Measurements from ENCODE around the gene WEE1. TPM values are rescaled to one million over a fixed set of nuclear protein-coding genes. Genes with fewer than 3 reads are reported as not detected.

WEE1 gene
- total RNA-seq, 4 donors from 2014 or later, result 14.4 to 40.4 (median 26.2) TPM

DNA sequence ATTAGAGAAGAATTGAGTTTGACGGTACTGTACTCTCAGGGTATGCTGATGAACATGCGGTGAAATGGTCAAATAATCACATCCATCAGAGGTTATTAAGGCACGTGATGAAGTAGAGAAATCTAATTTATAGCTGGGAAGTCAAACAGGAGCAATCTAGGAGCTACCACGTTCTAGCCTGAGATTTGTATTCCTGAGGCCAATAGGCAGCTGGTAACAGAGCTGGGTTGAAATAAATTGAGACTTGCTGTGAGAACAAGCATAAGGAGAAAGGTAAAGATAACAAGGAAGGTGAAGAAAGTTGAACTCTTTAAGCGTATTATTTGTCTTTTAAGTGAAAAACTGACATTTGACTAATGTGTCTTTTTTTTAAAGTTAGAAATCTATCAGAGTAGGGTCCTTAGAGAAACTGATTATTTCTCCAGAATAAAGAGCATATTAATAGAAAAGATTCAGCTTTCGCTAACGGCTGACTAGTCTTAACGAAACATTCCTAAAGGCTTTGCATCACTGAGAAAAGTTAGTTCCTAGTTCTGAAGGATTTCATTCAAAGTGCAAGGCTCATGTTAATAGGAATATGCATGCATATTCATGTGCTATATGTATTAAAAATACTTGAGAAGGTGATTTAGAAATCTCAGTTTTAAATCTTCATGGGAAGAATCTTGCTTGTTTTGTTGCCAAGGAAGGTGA is 5.2 kb upstream of the WEE1 start:
- Histone ChIP-seq H3K4me1 (peaks cover 4 to 39% (median 11%) of the 10 kb centered on the region in 4 donors), H3K36me3 (no peaks in the 10 kb centered on the region), H3K27ac (peak overlapping the region; percentile 74 to 92 (median 79)), H3K9me3 (no peaks in the 10 kb centered on the region), H3K27me3 (no peaks in the 10 kb centered on the region), H3K4me3 (no peak overlapping the region)
- no peak for DNase-seq
- TF ChIP-seq, protein P1, sequence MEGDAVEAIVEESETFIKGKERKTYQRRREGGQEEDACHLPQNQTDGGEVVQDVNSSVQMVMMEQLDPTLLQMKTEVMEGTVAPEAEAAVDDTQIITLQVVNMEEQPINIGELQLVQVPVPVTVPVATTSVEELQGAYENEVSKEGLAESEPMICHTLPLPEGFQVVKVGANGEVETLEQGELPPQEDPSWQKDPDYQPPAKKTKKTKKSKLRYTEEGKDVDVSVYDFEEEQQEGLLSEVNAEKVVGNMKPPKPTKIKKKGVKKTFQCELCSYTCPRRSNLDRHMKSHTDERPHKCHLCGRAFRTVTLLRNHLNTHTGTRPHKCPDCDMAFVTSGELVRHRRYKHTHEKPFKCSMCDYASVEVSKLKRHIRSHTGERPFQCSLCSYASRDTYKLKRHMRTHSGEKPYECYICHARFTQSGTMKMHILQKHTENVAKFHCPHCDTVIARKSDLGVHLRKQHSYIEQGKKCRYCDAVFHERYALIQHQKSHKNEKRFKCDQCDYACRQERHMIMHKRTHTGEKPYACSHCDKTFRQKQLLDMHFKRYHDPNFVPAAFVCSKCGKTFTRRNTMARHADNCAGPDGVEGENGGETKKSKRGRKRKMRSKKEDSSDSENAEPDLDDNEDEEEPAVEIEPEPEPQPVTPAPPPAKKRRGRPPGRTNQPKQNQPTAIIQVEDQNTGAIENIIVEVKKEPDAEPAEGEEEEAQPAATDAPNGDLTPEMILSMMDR (IDR thresholded peaks at IDR 0.05), result no peak
- no peak for TF ChIP-seq POLR2A (IDR thresholded peaks at IDR 0.05)

DNA sequence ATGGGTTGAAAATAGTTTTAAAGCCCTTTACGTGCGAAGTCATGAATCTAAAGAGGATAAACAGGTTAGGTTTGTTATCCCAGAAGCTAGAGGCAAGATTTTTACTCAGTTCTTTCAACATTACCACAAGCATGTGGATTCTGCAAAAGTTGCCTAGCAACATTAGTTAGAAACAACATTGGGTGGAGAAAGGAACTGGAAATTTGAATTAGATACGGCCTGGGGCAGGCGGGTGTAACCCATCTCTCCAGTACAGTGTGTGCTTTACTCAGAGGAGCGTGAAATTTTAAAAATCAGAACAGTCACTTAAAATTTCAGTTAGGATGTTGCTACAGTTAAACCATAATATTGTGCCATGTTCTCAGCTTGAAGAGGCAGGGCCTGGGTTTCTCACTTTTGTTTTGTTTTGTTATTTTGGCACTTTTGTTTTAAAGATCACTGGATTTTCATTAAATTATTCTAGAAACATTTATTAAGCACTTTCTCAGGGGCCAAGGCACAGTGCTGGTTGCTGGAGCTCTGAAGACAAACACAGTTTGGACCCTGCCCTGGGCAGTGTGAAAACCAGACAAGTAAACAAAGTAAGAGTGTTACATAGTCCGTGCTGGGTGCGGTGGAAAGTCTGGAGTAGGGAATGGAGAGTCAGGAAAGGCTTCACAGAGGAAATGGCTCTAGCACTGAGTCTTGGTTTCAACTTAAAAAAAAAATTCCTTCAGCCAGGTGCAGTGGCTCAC is 4.4 kb upstream of the WEE1 start:
- H3K4me3 ChIP-seq, result no peak overlapping the region

DNA sequence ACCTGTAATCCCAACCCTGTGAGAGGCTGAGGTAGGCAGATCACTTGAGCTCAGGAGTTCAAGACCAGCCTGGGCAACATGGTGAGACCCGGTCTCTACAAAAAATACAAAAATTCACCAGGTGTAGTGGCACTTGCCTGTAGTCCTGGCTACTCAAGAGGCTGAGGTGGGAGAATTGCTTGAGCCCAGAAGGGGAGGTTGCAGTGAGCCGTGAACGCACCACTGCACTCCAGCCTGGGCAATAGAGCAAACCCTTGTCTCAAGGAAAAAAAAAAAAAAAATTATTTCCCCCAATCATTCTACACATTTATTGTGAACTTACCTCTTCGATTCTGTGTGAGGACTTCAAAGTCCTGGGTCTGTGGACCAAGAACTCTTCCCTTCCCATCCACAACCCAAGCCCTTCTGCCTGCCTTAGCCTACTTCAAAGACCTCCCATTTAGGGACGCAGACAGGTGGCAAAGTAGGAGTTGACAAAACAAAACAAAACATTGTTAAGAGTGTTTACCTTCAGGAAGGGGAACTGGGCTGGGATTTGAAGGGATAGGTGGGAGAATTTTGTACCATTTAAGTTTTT is 3.8 kb upstream of the WEE1 start:
- peaks cover 4 to 39% (median 11%) of the 10 kb centered on the region in 4 donors for H3K4me1 ChIP-seq
- no peaks in the 10 kb centered on the region for H3K9me3 ChIP-seq
- TF ChIP-seq, protein P1 (IDR thresholded peaks at IDR 0.05), result no peak
- TF ChIP-seq POLR2A (IDR thresholded peaks at IDR 0.05), result peak in 1 of 2 donors; percentile 6
- H3K36me3 ChIP-seq, result no peaks in the 10 kb centered on the region
- DNase-seq, result no peak
- H3K4me3 ChIP-seq, result no peak overlapping the region
- no peaks in the 10 kb centered on the region for H3K27me3 ChIP-seq
- H3K27ac ChIP-seq, result peak overlapping the region; percentile 74 to 92 (median 79)

More for the DNA sequence above, 4.4 kb upstream of the WEE1 start:
- TF ChIP-seq, protein P1 (IDR thresholded peaks at IDR 0.05), result no peak
- peak in 1 of 2 donors; percentile 64 for TF ChIP-seq POLR2A (IDR thresholded peaks at IDR 0.05)
- DNase-seq, result peak; percentile 41 to 90 (median 77)
- Histone ChIP-seq H3K36me3 (no peaks in the 10 kb centered on the region), H3K9me3 (no peaks in the 10 kb centered on the region), H3K27me3 (no peaks in the 10 kb centered on the region), H3K27ac (peak overlapping the region; percentile 74 to 92 (median 79)), H3K4me1 (peaks cover 4 to 39% (median 11%) of the 10 kb centered on the region in 4 donors)

DNA sequence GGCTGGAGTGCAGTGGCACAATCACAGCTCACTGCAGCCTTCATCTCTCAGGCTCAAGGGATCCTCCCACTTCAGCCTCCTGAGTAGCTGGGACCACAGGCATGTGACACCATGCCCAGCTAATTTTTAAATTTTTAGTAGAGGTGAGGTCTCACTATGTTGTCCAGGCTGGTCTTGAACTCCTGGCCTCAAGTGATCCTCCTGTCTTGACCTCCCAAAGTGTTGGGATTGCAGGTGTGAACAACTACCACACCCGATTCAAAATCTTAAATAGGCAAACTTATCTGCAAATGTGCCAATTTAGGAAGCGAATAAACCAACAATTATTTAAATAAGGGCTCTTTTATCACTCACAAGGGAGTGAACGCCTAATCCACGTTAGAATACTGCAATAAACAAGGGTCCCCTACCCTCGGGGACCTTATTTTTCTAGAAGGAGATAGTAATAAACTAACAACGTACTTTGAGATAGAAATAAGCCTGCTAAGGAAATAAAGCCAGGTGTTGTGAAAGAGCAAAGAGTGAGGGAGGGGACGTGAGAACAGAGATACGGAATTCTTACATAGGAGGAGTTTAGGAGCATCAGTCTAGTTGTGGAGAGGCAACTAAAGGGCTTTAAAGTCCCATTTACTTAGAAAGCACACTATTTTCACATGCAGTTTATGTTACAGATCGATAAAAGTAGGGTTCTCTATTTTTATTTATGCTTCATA is 3.0 kb upstream of the WEE1 start:
- Histone ChIP-seq H3K27ac (peak overlapping the region in 2 of 4 donors; percentile 74 to 92), H3K9me3 (no peaks in the 10 kb centered on the region), H3K36me3 (no peaks in the 10 kb centered on the region), H3K4me3 (no peak overlapping the region), H3K27me3 (no peaks in the 10 kb centered on the region), H3K4me1 (peaks cover 4 to 39% (median 11%) of the 10 kb centered on the region in 4 donors)
- no peak for DNase-seq
- TF ChIP-seq, protein P1 (IDR thresholded peaks at IDR 0.05), result no peak
- no peak for TF ChIP-seq POLR2A (IDR thresholded peaks at IDR 0.05)

DNA sequence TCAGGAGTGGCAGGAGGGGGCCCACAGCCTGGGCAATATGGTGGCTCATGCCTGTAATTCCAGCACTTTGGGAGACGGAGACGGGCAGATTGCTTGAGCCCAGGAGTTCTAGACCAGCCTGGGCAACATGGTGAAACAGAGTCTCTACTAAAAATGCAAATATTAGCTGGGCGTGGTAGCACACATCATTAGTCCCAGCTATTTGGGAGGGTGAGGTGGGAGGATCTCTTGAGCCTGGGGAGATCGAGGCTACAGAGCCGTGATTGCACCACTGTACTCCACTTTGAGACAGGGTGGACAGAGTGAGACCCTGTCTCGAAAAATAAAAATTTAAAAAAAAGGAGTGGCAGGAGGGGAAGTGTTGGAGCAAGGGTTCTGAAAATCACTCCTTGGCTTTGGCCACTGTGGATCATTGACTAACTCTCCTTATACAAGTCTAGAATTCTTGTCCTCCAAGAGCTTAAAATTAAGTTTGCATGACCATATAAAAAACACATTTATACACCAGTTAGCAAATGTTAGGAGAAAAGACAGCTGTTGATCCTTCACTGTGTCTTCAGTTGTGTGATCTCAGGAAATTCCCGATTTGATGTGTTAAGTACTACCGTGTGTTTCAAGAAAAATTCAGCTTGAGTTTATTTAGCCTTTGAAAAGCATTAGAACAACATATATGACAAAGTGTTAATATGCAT is 2.3 kb upstream of the WEE1 start:
- Histone ChIP-seq H3K4me3 (no peak overlapping the region), H3K4me1 (peaks cover 4 to 36% (median 11%) of the 10 kb centered on the region in 4 donors), H3K36me3 (no peaks in the 10 kb centered on the region), H3K9me3 (no peaks in the 10 kb centered on the region), H3K27me3 (no peaks in the 10 kb centered on the region), H3K27ac (peak overlapping the region in 1 of 4 donors; percentile 98)
- no peak for DNase-seq
- no peak for TF ChIP-seq POLR2A (IDR thresholded peaks at IDR 0.05)
- TF ChIP-seq, protein P1 (IDR thresholded peaks at IDR 0.05), result no peak

Measured in Peyer's patch (tissue), 4 donors.